Endometrial microvascular endothelial cells (primary cell): ENCODE results near the gene NPFFR1. TPM values are rescaled to one million over a fixed set of nuclear protein-coding genes. Genes with fewer than 3 reads are reported as not detected.

Source experiments
- total RNA-seq: library from RNA; depleted of rRNA; stranded (reverse); fragments of >200 nt; gene quantifications from one replicate; pipeline ENCODE4 v1.2.3, GENCODE V29; 2015; ENCODE audit errors: inconsistent ontology term

The NPFFR1 gene
- total RNA-seq, 1 donor from 2014 or later = not detected

Other genes starting within 250 kb of the NPFFR1 start
- gene MACROH2A2, start 231.2 kb downstream of the NPFFR1 start, total RNA-seq = 1.1 TPM
- 9.3 TPM for gene AIFM2, start 151.2 kb downstream of the NPFFR1 start, total RNA-seq
- 7.0 TPM for gene TYSND1, start 137.3 kb downstream of the NPFFR1 start, total RNA-seq
- gene SAR1A, start 113.5 kb downstream of the NPFFR1 start, total RNA-seq = 77.5 TPM
- gene PPA1, start 50.6 kb downstream of the NPFFR1 start, total RNA-seq = 222 TPM
- gene LRRC20, start 98.6 kb upstream of the NPFFR1 start, total RNA-seq = 16.4 TPM
- 31.6 TPM for gene EIF4EBP2, start 120.1 kb upstream of the NPFFR1 start, total RNA-seq
- gene NODAL, start 157.7 kb upstream of the NPFFR1 start, total RNA-seq = not detected
- gene PALD1, start 194.8 kb upstream of the NPFFR1 start, total RNA-seq = 5.3 TPM